Measurements from ENCODE around the gene ITGB3BP.

ITGB3BP gene

GRCh38 chr1:63414691-63415365 is 108.2 kb downstream of the ITGB3BP start:
- no peak for DNase-seq

DNA sequence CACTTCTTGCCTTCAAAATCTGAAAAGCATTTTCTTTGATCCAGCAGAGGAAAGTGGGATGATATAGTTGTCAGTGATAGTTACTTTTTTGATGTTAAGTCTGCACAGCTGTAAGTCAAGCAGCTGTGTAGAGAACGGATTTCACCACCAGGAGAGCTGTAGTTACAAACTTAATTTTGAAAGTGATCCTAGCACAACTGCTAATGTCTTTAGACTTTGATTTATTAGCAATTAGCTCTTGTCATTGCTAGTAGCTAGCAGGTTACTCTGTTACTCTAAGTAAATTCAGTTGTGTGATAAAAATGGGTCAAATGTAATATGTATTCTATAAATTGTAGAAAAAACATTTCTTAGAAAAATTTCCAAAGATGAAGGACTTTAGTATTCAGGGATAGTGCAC is 109.6 kb downstream of the ITGB3BP start:
- DNase-seq = no peak

DNA sequence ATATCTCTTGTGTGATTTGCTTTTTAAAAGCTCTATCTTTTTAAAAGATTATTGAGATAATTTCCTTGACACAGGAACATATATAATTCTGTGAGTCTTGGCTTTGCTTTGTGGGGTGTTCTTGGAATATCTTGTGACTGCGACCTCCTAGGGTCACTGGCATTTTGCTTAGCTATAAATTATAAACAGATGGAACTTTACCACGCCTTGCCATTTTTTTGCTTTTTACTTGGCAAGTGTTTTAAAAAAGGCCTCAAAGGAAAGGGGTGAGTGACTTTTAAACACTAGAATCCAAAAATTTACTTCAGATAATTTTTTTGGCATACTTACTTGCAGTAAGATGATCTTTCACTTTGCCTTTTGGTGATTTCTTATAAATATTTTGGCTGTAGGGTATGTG is 112.0 kb downstream of the ITGB3BP start:
- no peak for DNase-seq

GRCh38 chr1:63408331-63408730 is 114.7 kb downstream of the ITGB3BP start:
- no peak for DNase-seq

DNA sequence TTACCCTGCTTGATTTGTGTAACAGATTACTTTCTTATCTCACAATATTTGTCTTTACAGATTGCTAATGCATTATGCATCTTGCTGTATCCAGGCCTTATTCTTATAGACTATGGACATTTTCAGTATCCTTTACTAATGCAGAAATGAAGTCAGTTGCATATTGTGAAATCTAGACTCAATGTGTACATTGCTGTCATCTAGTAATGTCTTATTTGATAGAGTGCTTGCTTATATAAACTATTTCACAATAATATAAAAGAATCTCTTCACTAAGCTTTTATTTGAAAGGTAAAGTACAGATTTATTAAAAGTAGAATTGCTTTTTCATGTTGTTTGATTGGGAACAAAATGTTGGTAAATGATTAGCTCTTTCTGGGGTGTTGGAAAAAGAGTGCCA is 116.0 kb downstream of the ITGB3BP start:
- no peak for DNase-seq

GRCh38 chr1:63405987-63406386 is 117.0 kb downstream of the ITGB3BP start:
- DNase-seq = no peak

DNA sequence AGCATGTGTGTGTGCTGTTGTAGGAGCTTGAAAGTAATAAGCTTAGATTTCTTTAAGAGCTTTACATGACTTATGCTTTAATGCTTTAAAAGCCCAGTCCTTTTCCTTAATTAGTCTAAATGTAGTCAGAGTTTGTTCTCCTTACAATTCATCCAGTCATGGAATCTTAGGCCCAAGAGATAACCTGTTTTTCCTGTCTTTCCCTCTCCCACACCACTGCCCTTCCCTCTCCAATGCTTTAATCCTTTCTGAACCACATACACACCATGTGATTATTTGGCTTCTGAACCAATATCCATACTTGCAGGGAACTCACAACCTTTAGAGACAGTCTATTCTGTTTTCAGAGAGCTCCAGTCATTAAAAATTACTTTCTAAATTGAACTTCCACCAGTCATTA is 118.0 kb downstream of the ITGB3BP start:
- DNase-seq = no peak

DNA sequence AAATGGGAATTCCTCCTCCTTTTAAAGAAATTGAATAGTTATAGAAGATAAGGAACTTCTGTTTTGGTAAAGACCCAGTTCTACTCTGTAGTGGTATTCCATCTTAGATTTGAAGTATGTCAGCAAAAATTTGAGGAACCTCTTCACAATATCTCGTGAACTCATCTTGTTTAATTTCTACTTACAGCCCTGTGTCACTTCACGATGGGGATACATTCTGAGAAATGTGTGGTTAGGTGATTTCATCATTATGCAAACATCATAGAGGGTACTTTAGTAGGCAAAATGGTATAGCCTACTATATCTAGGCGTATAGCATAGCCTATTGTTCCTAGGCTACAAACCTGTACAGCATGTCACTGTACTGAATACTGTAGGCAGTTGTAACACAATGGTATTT is 119.6 kb downstream of the ITGB3BP start:
- no peak for DNase-seq

- no peak for DNase-seq
Observed at GRCh38 chr1:63401945-63402344, 121.1 kb downstream of the ITGB3BP start.
